GOT3 (cell line): ENCODE results near the gene RTN4.
"Not testable (repeated sequence)": the region's sequence is repeated elsewhere in the genome, so short reads cannot be mapped to it uniquely, and the experiment has no call there.

Experiments used
- DNase-seq: peaks from one replicate; lab custom pipeline; 2025; ENCODE audit warnings: mixed read lengths; lab: John Stamatoyannopoulos, UW

The RTN4 gene

GRCh38 chr2:55010149-55010591, 40.1 kb downstream of the RTN4 start:
- no peak for DNase-seq

DNA sequence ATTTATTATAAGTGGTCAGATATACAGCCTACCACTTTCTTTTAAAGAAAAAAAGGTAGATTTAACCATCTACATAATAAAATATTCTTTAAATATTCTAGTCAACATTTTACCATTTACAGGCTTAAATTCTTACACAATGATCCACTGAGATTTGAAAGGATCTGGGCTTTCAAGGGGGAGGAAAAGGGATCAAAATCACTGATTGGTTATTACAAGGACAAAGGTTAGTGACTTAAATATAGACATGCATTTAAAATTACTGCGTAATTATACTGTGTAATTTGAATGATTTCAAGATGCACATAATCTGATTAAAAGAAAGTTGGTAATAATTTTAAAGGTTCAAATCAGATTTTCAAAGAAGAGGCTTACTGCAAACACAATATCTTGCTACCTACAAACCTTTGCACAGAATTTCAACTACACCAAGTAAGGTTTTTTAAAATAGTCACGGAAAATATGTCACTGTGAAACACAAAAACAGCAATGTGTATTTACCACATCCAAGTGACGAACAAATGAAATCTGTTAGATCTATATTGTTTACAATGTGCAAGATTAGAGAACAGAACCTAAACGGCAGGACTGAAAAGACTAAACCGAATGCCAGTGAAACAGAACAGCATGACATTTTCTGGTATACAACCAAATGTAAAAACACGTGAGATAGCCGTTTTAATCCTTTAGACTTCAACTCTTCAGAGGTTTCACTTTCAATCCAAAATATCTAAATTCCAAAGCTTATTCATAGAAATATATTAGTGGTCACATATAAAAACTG, 40.8 kb downstream of the RTN4 start:
- no peak for DNase-seq

GRCh38 chr2:55006306-55006705, 43.9 kb downstream of the RTN4 start:
- no peak for DNase-seq

GRCh38 chr2:55003706-55004639, 46.3 kb downstream of the RTN4 start:
- no peak for DNase-seq

GRCh38 chr2:55001716-55002115, 48.5 kb downstream of the RTN4 start:
- no peak for DNase-seq

GRCh38 chr2:55000341-55000740, 49.9 kb downstream of the RTN4 start:
- no peak for DNase-seq

DNA sequence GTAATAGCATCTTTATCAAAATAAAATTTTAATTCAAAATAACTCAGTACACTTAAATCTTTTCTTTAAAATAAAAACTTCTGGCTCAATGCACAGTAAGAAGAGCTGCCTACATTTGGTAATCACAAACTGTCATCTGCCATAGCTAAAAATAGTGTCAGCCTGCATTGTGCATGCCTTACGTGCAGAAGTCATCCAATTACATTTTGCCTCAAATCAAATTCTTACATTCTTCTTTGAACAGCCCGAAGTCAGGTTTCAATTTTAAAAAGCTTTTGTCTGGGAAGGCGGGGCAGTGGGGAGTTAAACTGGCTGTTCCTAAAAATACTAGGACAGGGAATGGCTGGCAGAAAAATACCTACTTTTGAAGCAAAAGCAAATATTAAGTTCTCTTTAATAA, 51.1 kb downstream of the RTN4 start:
- DNase-seq, result no peak

- no peak for DNase-seq
Measured at GRCh38 chr2:54997826-54998225, 52.4 kb downstream of the RTN4 start.

DNA sequence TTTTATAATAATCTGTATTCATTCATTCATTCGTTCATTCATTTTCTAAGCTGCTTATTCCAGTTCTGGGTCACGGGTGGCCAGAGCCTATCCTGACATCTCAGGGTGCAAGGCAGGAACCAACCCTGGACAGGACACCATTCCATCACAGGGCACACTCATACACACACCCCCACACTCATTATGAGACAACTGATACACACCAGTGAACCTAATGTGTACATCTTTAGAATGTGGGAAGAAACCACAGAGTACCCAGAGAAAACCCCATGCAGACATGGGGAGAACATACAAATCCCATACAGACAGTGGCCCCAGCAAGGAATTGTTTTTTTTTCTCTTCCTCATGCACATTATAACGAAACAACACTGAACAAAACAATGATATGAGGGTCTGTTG, 54.7 kb downstream of the RTN4 start:
- no peak for DNase-seq

- DNase-seq, result not testable (repeated sequence)
Measured at GRCh38 chr2:54990694-54991093, 59.6 kb downstream of the RTN4 start.

GRCh38 chr2:54988612-54989011, 61.6 kb downstream of the RTN4 start:
- DNase-seq, result no peak

DNA sequence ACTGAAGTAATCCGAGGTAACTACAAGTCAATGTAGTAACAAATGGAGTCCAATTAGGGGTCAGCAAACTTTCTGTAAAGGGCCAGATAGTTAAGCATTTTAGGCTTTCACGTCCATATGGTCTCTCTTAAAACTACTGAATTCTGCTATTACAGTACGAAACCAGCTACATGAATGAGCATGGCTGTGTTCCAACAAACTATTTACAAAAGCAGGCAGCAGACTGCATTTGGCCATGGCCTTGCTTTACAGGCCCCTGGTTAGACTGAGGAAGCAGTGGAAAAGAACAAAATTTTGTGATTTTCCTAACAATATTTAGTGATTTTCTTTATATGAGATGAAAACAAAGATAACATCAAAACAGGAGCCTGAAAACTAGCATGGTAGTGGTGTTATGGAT, 64.0 kb downstream of the RTN4 start:
- no peak for DNase-seq

- DNase-seq, result no peak
Measured at GRCh38 chr2:54984476-54984875, 65.8 kb downstream of the RTN4 start.

GRCh38 chr2:54983345-54984220, 66.7 kb downstream of the RTN4 start:
- no peak for DNase-seq

GRCh38 chr2:54981385-54981784, 68.9 kb downstream of the RTN4 start:
- no peak for DNase-seq

DNA sequence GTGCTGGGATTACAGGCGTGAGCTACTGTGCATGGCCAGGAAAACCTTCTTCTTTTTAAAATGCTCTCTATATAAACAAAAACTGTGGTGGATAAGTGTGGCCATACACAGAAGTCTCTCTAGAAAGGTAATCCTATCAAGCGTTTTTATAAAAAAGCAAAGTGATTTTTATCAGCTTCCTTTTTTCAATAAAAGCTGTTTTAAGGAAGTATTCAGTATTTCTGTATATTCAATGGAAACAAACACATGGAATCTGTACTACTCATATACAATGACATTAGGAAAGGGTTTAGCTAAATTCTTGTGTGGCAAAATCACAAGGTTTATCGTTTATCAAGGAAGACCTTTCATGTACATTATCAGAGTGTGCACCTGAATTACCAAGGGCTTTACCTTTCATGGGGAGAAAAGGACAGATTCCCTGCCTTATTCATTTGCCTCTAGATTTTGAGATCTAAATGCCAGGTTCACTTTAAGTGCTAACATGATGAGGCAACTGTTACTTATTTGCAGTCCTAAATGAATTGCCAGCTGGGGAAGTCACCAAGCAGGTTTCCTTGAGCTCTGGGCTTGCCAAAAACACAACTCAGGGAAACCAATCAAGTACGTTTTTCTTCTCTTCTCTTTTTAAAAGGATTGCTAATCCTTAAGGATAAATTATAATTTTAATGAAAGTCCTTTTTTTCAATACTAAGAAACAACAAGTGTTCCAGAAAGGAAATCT, 70.8 kb downstream of the RTN4 start:
- DNase-seq, result no peak

GRCh38 chr2:54977149-54977548, 73.1 kb downstream of the RTN4 start:
- DNase-seq, result no peak

- DNase-seq, result no peak
Measured at GRCh38 chr2:54975598-54976492, 74.4 kb downstream of the RTN4 start.

DNA sequence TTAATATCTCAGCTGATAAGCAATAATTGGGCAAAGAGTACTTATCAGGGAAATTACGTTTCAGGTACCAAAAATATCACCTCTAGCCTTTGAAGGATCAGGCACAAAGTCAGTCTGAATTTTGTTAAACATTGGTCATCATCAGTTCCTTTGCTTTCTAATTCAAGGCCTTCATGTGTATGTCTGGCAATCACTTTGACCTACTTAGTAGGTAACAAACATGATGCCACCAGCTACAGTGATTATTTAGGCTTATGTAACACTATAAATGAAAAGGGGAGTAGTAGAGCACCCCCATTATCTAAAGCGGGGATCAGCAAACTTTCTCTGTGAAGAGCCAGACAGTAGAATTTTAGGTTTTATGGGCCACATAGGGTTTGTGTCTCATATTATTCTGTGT, 75.1 kb downstream of the RTN4 start:
- no peak for DNase-seq

DNA sequence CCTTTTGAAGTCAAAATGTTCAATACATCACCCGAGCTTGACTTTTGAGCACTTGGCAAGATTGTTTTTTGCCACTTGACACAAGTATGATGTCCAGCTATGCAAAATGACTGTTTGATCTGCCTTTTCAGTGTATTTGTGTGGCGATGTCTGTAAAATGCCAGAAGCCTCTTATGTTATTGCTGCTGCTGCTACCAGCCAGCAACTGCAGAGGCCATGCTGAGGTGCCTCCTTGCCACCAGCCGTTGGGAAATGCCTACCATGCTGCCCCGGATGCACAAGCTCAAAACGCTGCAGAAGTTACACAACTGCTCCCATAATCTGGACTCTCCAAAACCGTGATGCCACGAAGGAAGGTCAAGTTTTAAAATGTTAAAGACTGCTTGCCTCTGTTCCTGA, 80.3 kb downstream of the RTN4 start:
- no peak for DNase-seq
